ENCODE data around the gene NANOS3. TPM values are rescaled to one million over a fixed set of nuclear protein-coding genes. Genes with fewer than 3 reads are reported as not detected.

NANOS3 gene
- total RNA-seq, 2 experiments from 2014 or later, result not detected

- DNase-seq (ENCODE audit: low spot score), result no peak
- H3K4me1 ChIP-seq (ENCODE audit: insufficient read depth, low read length, poor library complexity, severe bottlenecking), result no peaks in the 10 kb centered on the region
- no peaks in the 10 kb centered on the region for H3K36me3 ChIP-seq (ENCODE audit: insufficient read depth, low read length)
- TF ChIP-seq EZH2phosphoT487 (IDR thresholded peaks at IDR 0.05; ENCODE audit: borderline replicate concordance, low read depth, low read length) (no peak), CTCF (conservative IDR thresholded peaks at IDR 0.05; ENCODE audit: low read length) (no peak)
- intact Hi-C loops (cut with micrococcal nuclease; ENCODE audit: unreplicated experiment), result no loop called here
- H3K79me2 ChIP-seq (ENCODE audit: insufficient read depth, low read depth, low read length), result no peaks in the 10 kb centered on the region
- H2AFZ ChIP-seq (ENCODE audit: low read length), result no peak overlapping the region
- H4K20me1 ChIP-seq (ENCODE audit: insufficient read depth, low read length), result no peaks in the 10 kb centered on the region
- H3K9me2 ChIP-seq (ENCODE audit: insufficient read depth, low read length), result no peaks in the 10 kb centered on the region
- ChIA-PET CTCF (ENCODE audit: unreplicated experiment) (no interaction called here), POLR2A (interaction anchor here (0.6 kb wide), 1 partner anchor 116 kb away, joined by 3 read pairs; no protein-coding TSS in a partner anchor)
- H3K4me3 ChIP-seq (ENCODE audit: low read depth, low read length, poor library complexity, severe bottlenecking), result no peak overlapping the region
- H3K9me3 ChIP-seq (ENCODE audit: low read length), result peaks cover 5% of the 10 kb centered on the region; the same call in 1 of the 2 replicates
- H3K27ac ChIP-seq (ENCODE audit: low read depth, low read length, poor library complexity, severe bottlenecking), result no peak overlapping the region
- no peak overlapping the region for H3K4me2 ChIP-seq (ENCODE audit: low read length)
- no TSS peak for BruUV-seq (replicated peaks)
Measured at GRCh38 chr19:13899393-13899792, 22.5 kb downstream of the NANOS3 start.

- Histone ChIP-seq H3K36me3 (ENCODE audit: insufficient read depth, low read length) (no peaks in the 10 kb centered on the region), H3K9me3 (ENCODE audit: low read length) (peaks cover 5% of the 10 kb centered on the region; the same call in 1 of the 2 replicates), H4K20me1 (ENCODE audit: insufficient read depth, low read length) (no peaks in the 10 kb centered on the region), H3K9me2 (ENCODE audit: insufficient read depth, low read length) (no peaks in the 10 kb centered on the region), H3K4me3 (ENCODE audit: low read depth, low read length, poor library complexity, severe bottlenecking) (no peak overlapping the region), H3K4me2 (ENCODE audit: low read length) (no peak overlapping the region), H2AFZ (ENCODE audit: low read length) (no peak overlapping the region), H3K4me1 (ENCODE audit: insufficient read depth, low read length, poor library complexity, severe bottlenecking) (no peaks in the 10 kb centered on the region), H3K79me2 (ENCODE audit: insufficient read depth, low read depth, low read length) (no peaks in the 10 kb centered on the region), H3K27ac (ENCODE audit: low read depth, low read length, poor library complexity, severe bottlenecking) (no peak overlapping the region)
- intact Hi-C loops (cut with micrococcal nuclease; ENCODE audit: unreplicated experiment), result loop anchor here (5.0 kb wide), 1 partner anchor 132 kb away; the partner anchor contains the start of gene IL27RA
- DNase-seq (ENCODE audit: low spot score), result no peak
- no TSS peak for BruUV-seq (replicated peaks)
- ChIA-PET POLR2A (interaction anchor here (0.6 kb wide), 2 partner anchors 78 to 115 kb away, joined by 3 read pairs; no protein-coding TSS in a partner anchor), CTCF (ENCODE audit: unreplicated experiment) (no interaction called here)
- TF ChIP-seq CTCF (conservative IDR thresholded peaks at IDR 0.05; ENCODE audit: low read length), result no peak
Measured at GRCh38 chr19:13899912-13900584, 23.1 kb downstream of the NANOS3 start.

GRCh38 chr19:13902993-13903555 is 26.1 kb downstream of the NANOS3 start:
- ChIA-PET POLR2A (interaction anchor here (0.7 kb wide), 1 partner anchor 84 kb away, joined by 4 read pairs; no protein-coding TSS in a partner anchor), CTCF (ENCODE audit: unreplicated experiment) (no interaction called here)
- no peaks in the 10 kb centered on the region for H3K9me2 ChIP-seq (ENCODE audit: insufficient read depth, low read length)
- intact Hi-C loops (cut with micrococcal nuclease; ENCODE audit: unreplicated experiment), result loop anchor here (5.0 kb wide), 1 partner anchor 129 kb away; the partner anchor contains the start of gene IL27RA
- peaks cover 5% of the 10 kb centered on the region; the same call in 1 of the 2 replicates for H3K79me2 ChIP-seq (ENCODE audit: insufficient read depth, low read depth, low read length)
- no peak overlapping the region for H3K4me3 ChIP-seq (ENCODE audit: low read depth, low read length, poor library complexity, severe bottlenecking)
- H3K4me1 ChIP-seq (ENCODE audit: insufficient read depth, low read length, poor library complexity, severe bottlenecking), result peaks cover 11% of the 10 kb centered on the region
- no peak overlapping the region for H3K27ac ChIP-seq (ENCODE audit: low read depth, low read length, poor library complexity, severe bottlenecking)
- no peaks in the 10 kb centered on the region for H4K20me1 ChIP-seq (ENCODE audit: insufficient read depth, low read length)
- H3K36me3 ChIP-seq (ENCODE audit: insufficient read depth, low read length), result no peaks in the 10 kb centered on the region
- H3K4me2 ChIP-seq (ENCODE audit: low read length), result no peak overlapping the region
- no TSS peak for BruUV-seq (replicated peaks)
- peaks cover 5% of the 10 kb centered on the region; the same call in 1 of the 2 replicates for H3K9me3 ChIP-seq (ENCODE audit: low read length)
- peak overlapping the region; percentile 53; the same call in 1 of the 2 replicates for H2AFZ ChIP-seq (ENCODE audit: low read length)
- TF ChIP-seq EZH2phosphoT487 (IDR thresholded peaks at IDR 0.05; ENCODE audit: borderline replicate concordance, low read depth, low read length) (no peak), CTCF (conservative IDR thresholded peaks at IDR 0.05; ENCODE audit: low read length) (peak; percentile 79)
- peak; percentile 51 for DNase-seq (ENCODE audit: low spot score)
